Gastrocnemius medialis (tissue), 4 donors: ENCODE results near the gene NATD1. TPM values are rescaled to one million over a fixed set of nuclear protein-coding genes. Genes with fewer than 3 reads are reported as not detected.

ENCODE experiments used
- ATAC-seq, 2 donors: fragments of 150-250 bp; one replicate each; pipeline ENCODE4 v1.9.1; 2016
- DNase-seq, 2 donors: peaks; one replicate each; pipeline ENCODE4 v3.0.0-alpha.2; 2019
- H3K27ac ChIP-seq, 4 donors: fragments of 200-600 bp; sonication (generic); 1 replicate in 1 of 4; 2 replicates in 3 of 4; pipeline ENCODE4 v1.5.1; 2016 to 2018; ENCODE audit warnings: mild to moderate bottlenecking in 2 of 4, moderate library complexity in 1 of 4
- H3K27me3 ChIP-seq, 3 donors: fragments of 200-600 bp; sonication (generic) in 2 of 3; 1 replicate in 1 of 3; 2 replicates in 2 of 3; pipeline versions ENCODE4 v1.5.1 to v1.6.0; 2016 to 2019; ENCODE audit warnings: mild to moderate bottlenecking in 1 of 3, moderate library complexity in 1 of 3
- H3K36me3 ChIP-seq, 2 donors: fragments of 200-600 bp; sonication (generic) in 1 of 2; one replicate each; pipeline ENCODE4 v1.5.1; 2017 to 2018
- H3K4me1 ChIP-seq, 2 donors: fragments of 200-600 bp; sonication (generic) in 1 of 2; one replicate each; pipeline ENCODE4 v1.5.1; 2016 to 2017; ENCODE audit warnings: mild to moderate bottlenecking in 2 of 2
- H3K4me3 ChIP-seq, 4 donors: fragments of 200-600 bp; sonication (generic) in 3 of 4; 1 replicate in 1 of 4; 2 replicates in 3 of 4; pipeline ENCODE4 v1.5.1; 2016 to 2019; ENCODE audit warnings: mild to moderate bottlenecking in 2 of 4
- H3K9me3 ChIP-seq, 3 donors: fragments of 200-600 bp; sonication (generic) in 2 of 3; 1 replicate in 1 of 3; 2 replicates in 2 of 3; pipeline ENCODE4 v1.5.1; 2016 to 2019
- POLR2A ChIP-seq, 2 donors: fragments of 450-650 bp; IDR thresholded peaks; one replicate each; pipeline ENCODE4 v1.6.1; 2017; ENCODE audit warnings: antibody characterized with exemption in 2 of 2, mild to moderate bottlenecking in 2 of 2, moderate library complexity in 2 of 2
- in situ Hi-C, 4 donors: fragments of 200-750 bp; cut with MboI; loops; one replicate each; pipeline versions ENCODE4 v1.15.0 to v1.8.0; 2017; ENCODE audit warnings: low sequenced_read_pairs in 4 of 4
- intact Hi-C: fragments of 100-400 bp; cut with DNase I; formaldehyde crosslinking; loops from one replicate; pipeline ENCODE4 v1.15.1; 2023; ENCODE audit warnings: low total_unique reads
- total RNA-seq, 4 donors: library from RNA; depleted of rRNA; stranded (reverse); fragments of >200 nt; gene quantifications; one replicate each; pipeline versions ENCODE4 v1.1.0 to v1.2.3, GENCODE V29; 2016

The NATD1 gene
- total RNA-seq, 4 donors from 2014 or later: 10.1 to 21.2 (median 15.5) TPM

- intact Hi-C loops: no loop called here
- Histone ChIP-seq H3K4me1 (peaks cover 39 to 69% of the 10 kb centered on the region in 2 donors), H3K9me3 (no peaks in the 10 kb centered on the region), H3K27ac (peak overlapping the region; percentile 44 to 98 (median 70)), H3K4me3 (no peak overlapping the region), H3K36me3 (peaks cover 0 to 18% of the 10 kb centered on the region in 2 donors), H3K27me3 (no peaks in the 10 kb centered on the region)
- no peak for TF ChIP-seq POLR2A (IDR thresholded peaks at IDR 0.05)
- in situ Hi-C loops: no loop called here
- ATAC-seq: no peak
- no peak for DNase-seq
These were observed 63.8 kb downstream of the NATD1 start for GRCh38 chr17:21189361-21189760.

Other genes with a start within 250 kb of the NATD1 start
- gene USP22, start 210.4 kb downstream of the NATD1 start, total RNA-seq: 100 to 1,000 TPM; 120 to 258 (median 143) TPM
- gene DHRS7B, start 126.4 kb downstream of the NATD1 start, total RNA-seq: 10 to 100 TPM; 35.7 to 73.2 (median 43.2) TPM
- gene TMEM11, start 39.2 kb downstream of the NATD1 start, total RNA-seq: 100 to 1,000 TPM in 2 of 4 donors, 10 to 100 TPM in 2; 70.6 to 131 (median 90.9) TPM
- gene MAP2K3, start 31.3 kb upstream of the NATD1 start, total RNA-seq: 100 to 1,000 TPM in 1 of 4 donors, 10 to 100 TPM in 3; 15.7 to 170 (median 63.8) TPM
- 10 to 100 TPM; 18.2 to 35.7 (median 29.2) TPM for gene KCNJ12, start 122.9 kb upstream of the NATD1 start, total RNA-seq